ENCODE data around the gene HMCN1.

The HMCN1 gene

DNA sequence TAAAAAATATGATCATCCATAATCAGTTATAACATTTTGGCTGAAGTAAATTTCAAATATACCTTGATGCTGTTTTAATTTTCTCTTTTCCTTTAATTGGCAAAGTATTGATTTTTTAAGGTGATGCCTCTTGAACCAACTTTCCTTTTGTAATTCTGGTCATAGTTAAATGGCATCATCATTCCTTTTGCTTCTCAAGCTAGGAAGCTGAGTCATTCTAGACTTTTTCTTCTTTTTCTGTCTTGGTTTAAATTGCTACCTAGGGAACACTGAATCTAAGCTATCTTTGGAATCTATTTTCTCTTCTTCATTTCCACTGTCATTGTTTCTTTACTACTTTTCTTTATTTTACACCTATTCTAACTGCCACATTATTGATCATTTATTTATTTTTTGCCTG, 162.7 kb downstream of the HMCN1 start:
- Histone ChIP-seq H3K36me3 (ENCODE audit: insufficient read depth, low read length) (no peaks in the 10 kb centered on the region), H3K9me3 (ENCODE audit: control insufficient read depth, insufficient read depth, low read length) (no peaks in the 10 kb centered on the region; the same call in 1 of the 2 replicates), H3K9ac (ENCODE audit: low read depth, low read length) (no peak overlapping the region), H3K4me1 (ENCODE audit: insufficient read depth, low read length) (peaks cover 12% of the 10 kb centered on the region; the same call in 1 of the 2 replicates)

DNA sequence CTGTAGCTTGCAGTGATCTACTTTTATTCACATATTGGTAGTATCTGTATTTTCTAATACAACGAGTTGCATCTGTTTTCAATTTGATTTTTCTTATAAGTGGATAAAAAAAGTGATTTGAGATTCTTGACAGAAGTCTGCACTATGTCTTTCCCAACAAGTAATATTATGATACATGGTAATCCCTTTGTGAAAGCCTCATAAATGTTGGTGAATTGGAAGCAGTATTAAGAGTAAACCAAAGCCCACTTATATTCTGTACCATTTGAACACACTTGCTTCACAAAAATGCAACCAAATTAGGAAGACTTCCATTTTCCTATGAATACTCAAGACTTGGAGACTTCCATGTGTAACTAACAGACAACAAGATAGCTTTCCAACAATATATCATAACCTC, 172.0 kb downstream of the HMCN1 start:
- H3K36me3 ChIP-seq (ENCODE audit: insufficient read depth, low read length), result no peaks in the 10 kb centered on the region
- H3K9ac ChIP-seq (ENCODE audit: low read depth, low read length), result no peak overlapping the region
- H3K9me3 ChIP-seq (ENCODE audit: control insufficient read depth, insufficient read depth, low read length), result no peaks in the 10 kb centered on the region
- H3K4me1 ChIP-seq (ENCODE audit: insufficient read depth, low read length), result no peaks in the 10 kb centered on the region; the same call in 1 of the 2 replicates

DNA sequence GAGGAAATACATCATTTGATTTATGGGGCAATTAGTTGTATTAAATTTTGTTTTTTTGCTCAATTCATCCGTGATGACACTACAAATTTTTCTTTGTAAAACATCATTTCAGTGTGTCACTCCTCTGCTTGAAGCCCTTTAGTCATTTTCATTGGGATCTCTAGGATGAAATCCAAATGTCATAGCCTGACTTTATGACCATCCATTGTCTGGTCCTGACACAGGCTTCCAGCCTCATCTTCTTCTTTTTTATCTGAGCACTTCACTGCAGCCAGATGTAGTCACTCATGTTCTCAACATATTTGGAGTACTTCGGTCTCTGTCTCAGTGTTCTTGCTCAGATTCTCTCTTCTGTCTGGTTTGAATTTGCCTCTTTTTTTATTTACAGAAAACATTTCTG, 173.1 kb downstream of the HMCN1 start:
- no peaks in the 10 kb centered on the region for H3K9me3 ChIP-seq (ENCODE audit: control insufficient read depth, insufficient read depth, low read length)
- H3K36me3 ChIP-seq (ENCODE audit: insufficient read depth, low read length), result no peaks in the 10 kb centered on the region
- peaks cover 8% of the 10 kb centered on the region for H3K4me1 ChIP-seq (ENCODE audit: insufficient read depth, low read length)
- H3K9ac ChIP-seq (ENCODE audit: low read depth, low read length), result no peak overlapping the region

DNA sequence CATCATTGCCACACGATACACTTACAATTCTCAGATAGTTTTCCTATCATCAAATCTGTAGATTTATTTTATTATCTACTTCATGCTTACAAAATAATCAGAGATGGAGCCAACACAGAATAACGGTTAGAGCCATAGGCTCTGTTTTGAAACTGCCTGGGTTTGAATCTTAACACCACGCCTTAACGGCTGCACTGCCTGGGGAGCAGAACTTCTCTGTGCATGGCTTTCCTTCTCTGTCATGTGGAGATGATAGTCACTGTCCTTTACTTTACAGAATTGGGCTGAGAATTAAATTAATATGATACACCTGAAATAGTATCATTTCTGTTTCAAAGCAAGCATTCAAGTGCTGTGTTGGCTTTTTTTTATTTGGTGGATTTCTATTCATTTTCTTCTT, 177.8 kb downstream of the HMCN1 start:
- no peak overlapping the region for H3K9ac ChIP-seq (ENCODE audit: low read depth, low read length)
- no peaks in the 10 kb centered on the region for H3K9me3 ChIP-seq (ENCODE audit: control insufficient read depth, insufficient read depth, low read length)
- H3K4me1 ChIP-seq (ENCODE audit: insufficient read depth, low read length), result peaks cover 24% of the 10 kb centered on the region

DNA sequence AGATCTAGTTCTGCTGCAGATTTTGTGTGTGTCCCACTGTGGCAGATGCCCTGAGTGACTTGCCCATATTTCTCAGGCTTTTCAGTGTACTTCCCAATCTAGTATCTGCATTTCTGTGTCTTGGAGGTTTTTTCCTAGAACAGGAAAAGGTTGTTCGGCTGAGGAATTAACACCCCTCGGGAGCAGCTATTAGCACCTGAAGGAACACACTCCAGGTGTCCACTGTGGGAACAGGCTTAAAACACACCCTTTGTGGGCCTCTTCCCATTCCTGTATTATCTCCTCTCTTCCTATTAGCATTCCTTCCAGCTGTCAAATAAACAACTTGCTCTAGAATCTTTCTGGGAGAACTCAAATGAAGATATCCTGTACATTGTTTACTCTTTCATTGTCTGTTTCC, 178.3 kb downstream of the HMCN1 start:
- Histone ChIP-seq H3K36me3 (ENCODE audit: insufficient read depth, low read length) (no peaks in the 10 kb centered on the region), H3K4me1 (ENCODE audit: insufficient read depth, low read length) (peaks cover 24% of the 10 kb centered on the region), H3K9me3 (ENCODE audit: control insufficient read depth, insufficient read depth, low read length) (no peaks in the 10 kb centered on the region), H3K9ac (ENCODE audit: low read depth, low read length) (no peak overlapping the region)

More for the DNA sequence above, 177.8 kb downstream of the HMCN1 start:
- no peaks in the 10 kb centered on the region for H3K36me3 ChIP-seq (ENCODE audit: insufficient read depth, low read length)

DNA sequence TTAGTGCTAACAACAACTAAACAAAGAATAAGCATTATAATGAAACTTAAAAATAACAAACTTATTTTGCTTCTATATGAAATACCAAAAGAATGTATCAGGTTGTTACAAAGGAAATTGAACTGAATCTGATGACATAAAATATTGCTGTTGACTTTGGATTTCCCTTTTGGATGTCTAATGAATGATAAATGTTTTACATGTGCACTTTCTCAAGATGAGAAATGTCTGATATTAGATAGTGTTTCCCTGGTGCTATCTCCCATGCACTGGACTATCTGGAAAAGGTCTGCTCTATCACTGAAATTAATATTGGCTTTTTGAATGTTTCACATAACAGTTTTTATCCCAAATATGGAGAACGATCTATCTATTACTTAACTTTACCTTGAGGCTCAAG, 179.9 kb downstream of the HMCN1 start:
- Histone ChIP-seq H3K36me3 (ENCODE audit: insufficient read depth, low read length) (no peaks in the 10 kb centered on the region), H3K9me3 (ENCODE audit: control insufficient read depth, insufficient read depth, low read length) (no peaks in the 10 kb centered on the region), H3K4me1 (ENCODE audit: insufficient read depth, low read length) (peaks cover 24% of the 10 kb centered on the region), H3K9ac (ENCODE audit: low read depth, low read length) (no peak overlapping the region)

DNA sequence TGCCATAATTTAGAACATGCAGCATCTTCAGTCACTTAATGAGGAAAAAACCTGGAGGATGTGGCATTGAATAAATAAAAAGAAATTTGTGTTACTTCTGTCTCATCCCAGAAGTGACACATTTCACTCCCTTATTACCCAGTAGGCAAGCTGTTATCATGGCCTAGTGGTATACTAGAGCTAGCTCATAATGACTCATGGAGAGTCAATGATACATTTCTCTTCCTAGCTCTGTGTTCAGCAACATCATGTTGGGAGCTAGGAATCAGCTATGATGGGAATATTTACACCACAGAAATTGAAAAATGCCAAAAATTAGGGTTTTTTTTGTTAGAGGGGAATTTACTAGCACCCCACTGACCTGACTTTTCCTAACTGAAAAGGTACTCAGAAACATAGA, 182.7 kb downstream of the HMCN1 start:
- H3K4me1 ChIP-seq (ENCODE audit: insufficient read depth, low read length), result peaks cover 20% of the 10 kb centered on the region
- no peaks in the 10 kb centered on the region for H3K9me3 ChIP-seq (ENCODE audit: control insufficient read depth, insufficient read depth, low read length)
- no peak overlapping the region for H3K9ac ChIP-seq (ENCODE audit: low read depth, low read length)
- no peaks in the 10 kb centered on the region for H3K36me3 ChIP-seq (ENCODE audit: insufficient read depth, low read length)

DNA sequence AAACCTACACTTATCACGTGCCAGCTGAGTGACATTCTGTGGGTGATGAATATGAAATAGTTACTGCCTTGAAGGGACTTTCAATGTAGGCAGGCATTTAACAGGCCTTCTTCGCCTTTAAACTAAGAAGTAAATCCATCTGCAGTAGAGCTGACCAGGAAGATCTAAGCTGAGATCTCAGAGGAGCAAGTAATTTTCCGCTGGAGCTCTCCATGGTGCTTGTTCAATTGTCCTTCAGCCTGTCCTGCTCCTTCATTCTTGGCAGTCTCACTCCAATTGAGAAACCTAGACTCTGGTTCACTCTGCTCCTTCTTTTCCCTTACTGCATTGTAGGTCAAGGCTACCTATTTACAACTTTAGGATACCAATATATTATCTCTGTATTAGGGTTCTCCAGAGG, 183.5 kb downstream of the HMCN1 start:
- H3K4me1 ChIP-seq (ENCODE audit: insufficient read depth, low read length), result peaks cover 12% of the 10 kb centered on the region
- no peaks in the 10 kb centered on the region for H3K36me3 ChIP-seq (ENCODE audit: insufficient read depth, low read length)
- H3K9me3 ChIP-seq (ENCODE audit: control insufficient read depth, insufficient read depth, low read length), result no peaks in the 10 kb centered on the region
- no peak overlapping the region for H3K9ac ChIP-seq (ENCODE audit: low read depth, low read length)

DNA sequence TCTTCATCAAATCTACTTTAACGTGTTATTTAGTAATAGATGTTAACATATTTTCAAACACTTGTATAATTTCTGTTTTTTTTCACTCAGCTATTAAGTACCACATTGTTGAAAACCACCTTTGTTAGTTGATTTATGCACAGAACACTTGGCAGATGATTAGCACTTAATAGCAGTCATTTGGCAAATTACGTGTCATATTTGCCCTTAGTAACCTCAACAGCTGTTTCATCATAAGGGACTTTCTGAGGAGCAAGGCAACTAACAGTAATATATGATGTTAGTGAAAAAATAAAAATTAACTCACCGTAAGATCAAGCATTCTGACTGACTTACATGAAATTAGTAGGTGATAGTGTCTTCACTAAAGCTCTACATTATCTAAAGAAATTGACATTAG, 186.4 kb downstream of the HMCN1 start:
- H3K4me1 ChIP-seq (ENCODE audit: insufficient read depth, low read length), result no peaks in the 10 kb centered on the region
- no peaks in the 10 kb centered on the region for H3K9me3 ChIP-seq (ENCODE audit: control insufficient read depth, insufficient read depth, low read length)
- no peaks in the 10 kb centered on the region for H3K36me3 ChIP-seq (ENCODE audit: insufficient read depth, low read length)
- no peak overlapping the region for H3K9ac ChIP-seq (ENCODE audit: low read depth, low read length)

DNA sequence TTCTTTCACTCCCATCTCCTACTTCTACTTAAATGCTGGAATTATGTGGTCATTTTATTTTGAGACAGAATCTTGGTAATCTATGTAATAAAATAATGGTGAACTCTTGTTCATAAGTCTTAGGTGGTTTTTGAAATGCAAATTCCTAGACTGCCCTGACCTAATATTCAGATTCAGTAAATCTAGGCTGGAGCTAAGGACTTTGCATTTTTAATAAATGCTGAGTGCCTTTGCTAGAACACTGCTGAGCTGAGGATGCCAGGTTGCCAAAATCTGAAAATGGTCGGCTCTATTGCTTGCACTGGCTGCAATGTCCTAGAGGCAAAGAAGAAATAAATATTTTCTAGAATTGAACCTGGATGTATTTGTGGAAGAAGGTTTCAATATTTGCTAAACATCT, 187.4 kb downstream of the HMCN1 start:
- H3K9me3 ChIP-seq (ENCODE audit: control insufficient read depth, insufficient read depth, low read length), result no peaks in the 10 kb centered on the region
- no peak overlapping the region for H3K9ac ChIP-seq (ENCODE audit: low read depth, low read length)
- no peaks in the 10 kb centered on the region for H3K4me1 ChIP-seq (ENCODE audit: insufficient read depth, low read length)
- no peaks in the 10 kb centered on the region for H3K36me3 ChIP-seq (ENCODE audit: insufficient read depth, low read length)

DNA sequence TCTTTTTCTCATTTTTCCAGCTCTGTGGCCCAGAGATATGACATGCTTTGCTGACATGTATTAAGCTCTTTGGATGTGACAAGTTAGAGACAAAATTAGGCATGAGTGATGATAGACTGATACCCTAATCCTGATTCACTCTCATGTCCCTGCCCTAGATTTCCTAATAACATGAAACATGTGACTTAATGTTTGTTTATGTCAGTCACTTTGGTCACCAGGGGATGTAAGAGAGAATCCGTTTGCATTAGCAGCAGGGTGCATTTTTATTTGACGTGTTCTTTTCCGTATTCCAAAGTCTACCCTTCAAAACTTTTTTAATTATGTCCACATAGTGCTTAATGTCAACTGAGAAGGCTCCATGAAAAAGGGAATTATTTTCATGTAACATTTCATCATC, 192.4 kb downstream of the HMCN1 start:
- Histone ChIP-seq H3K36me3 (ENCODE audit: insufficient read depth, low read length) (no peaks in the 10 kb centered on the region), H3K4me1 (ENCODE audit: insufficient read depth, low read length) (no peaks in the 10 kb centered on the region; the same call in 1 of the 2 replicates), H3K9me3 (ENCODE audit: control insufficient read depth, insufficient read depth, low read length) (no peaks in the 10 kb centered on the region), H3K9ac (ENCODE audit: low read depth, low read length) (no peak overlapping the region)

DNA sequence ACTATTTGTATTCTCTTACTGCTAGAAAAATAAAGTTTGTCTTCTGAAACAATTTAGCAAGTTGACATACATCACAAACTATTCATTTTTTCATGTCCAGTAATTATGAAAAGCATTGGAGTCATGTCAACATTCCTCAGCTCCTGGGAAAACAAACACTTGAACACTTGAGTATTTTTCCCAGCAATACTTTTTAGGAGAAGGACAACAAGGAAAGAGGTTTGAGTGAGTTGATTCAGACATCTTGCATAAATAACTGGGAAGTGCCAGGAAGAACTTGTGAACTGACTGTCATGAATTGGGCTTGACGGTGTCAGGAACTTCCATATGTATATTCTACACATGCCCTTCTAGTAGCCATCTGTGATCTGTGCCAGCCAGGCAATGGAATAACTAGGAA, 195.6 kb downstream of the HMCN1 start:
- no peaks in the 10 kb centered on the region for H3K9me3 ChIP-seq (ENCODE audit: control insufficient read depth, insufficient read depth, low read length)
- no peaks in the 10 kb centered on the region; the same call in 1 of the 2 replicates for H3K4me1 ChIP-seq (ENCODE audit: insufficient read depth, low read length)
- H3K36me3 ChIP-seq (ENCODE audit: insufficient read depth, low read length), result no peaks in the 10 kb centered on the region
- no peak overlapping the region for H3K9ac ChIP-seq (ENCODE audit: low read depth, low read length)

DNA sequence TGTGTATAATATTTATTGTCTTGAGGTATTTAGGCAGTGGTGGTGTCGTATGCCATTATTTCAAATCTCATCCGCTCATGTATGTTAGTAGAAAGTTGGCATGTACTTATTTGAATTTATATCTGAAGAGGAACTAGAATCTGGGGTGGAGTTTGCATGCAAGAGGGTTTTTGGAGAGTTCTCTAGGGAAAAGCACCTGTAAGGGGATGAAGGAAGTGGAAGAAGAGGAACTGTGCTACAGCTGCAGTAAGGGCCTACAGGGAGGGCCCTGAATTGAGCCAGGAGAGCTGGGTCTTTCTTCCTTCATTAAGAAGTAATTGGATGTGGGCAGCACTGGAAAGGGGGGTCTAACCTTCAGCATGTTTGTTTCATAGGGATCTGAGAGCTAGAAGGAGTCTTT, 197.2 kb downstream of the HMCN1 start:
- Histone ChIP-seq H3K4me1 (ENCODE audit: insufficient read depth, low read length) (no peaks in the 10 kb centered on the region; the same call in 1 of the 2 replicates), H3K36me3 (ENCODE audit: insufficient read depth, low read length) (no peaks in the 10 kb centered on the region), H3K9ac (ENCODE audit: low read depth, low read length) (no peak overlapping the region), H3K9me3 (ENCODE audit: control insufficient read depth, insufficient read depth, low read length) (no peaks in the 10 kb centered on the region)

DNA sequence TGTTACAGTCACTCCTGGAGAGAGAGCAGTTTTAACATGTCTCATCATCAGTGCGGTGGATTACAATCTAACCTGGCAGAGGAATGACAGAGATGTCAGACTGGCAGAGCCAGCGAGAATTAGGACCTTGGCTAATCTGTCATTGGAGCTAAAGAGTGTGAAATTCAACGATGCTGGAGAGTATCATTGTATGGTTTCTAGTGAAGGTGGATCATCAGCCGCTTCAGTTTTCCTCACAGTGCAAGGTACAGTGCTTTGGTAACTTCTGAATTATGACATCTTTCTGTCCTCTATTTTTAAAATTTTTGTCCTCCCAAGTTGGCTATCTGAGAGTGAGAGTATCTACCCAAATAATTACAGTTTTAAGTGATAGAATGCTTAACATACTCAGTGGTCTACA, 199.4 kb downstream of the HMCN1 start:
- no peak overlapping the region for H3K9ac ChIP-seq (ENCODE audit: low read depth, low read length)
- H3K36me3 ChIP-seq (ENCODE audit: insufficient read depth, low read length), result no peaks in the 10 kb centered on the region; the same call in 1 of the 2 replicates
- H3K9me3 ChIP-seq (ENCODE audit: control insufficient read depth, insufficient read depth, low read length), result peaks cover 6% of the 10 kb centered on the region; the same call in 1 of the 2 replicates
- no peaks in the 10 kb centered on the region for H3K4me1 ChIP-seq (ENCODE audit: insufficient read depth, low read length)

DNA sequence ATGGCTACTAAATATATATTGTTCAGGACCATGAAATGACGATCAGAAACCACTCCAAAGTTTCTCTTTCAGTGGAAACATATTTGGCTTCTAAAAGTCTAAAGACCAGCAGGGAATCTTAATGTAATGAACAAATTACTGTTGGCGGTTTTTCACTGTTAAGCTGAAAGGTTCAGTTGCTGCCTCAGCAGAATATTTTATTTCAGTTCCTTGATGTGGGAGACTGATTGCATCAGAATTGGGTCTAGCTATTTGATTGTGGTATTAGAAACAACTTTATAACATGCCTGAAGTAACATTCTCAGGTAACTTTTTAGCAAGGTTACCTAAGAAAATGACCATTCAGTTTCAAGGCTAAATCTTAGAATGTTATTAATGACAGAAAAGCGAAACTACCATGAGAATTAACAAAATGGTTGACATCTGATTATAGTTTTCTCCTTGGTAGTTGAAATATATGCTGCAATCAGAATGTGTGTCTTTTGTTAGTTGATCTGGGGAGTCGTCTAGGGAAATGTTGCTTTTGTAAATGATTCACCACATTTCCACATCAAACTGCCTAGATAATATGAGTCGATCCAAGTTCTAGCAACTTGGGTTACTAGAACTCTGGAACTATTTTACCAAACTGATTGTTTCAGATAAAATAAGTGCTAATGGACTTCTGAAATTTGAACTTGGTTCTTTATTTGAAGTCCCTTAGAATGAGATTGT, 200.4 kb downstream of the HMCN1 start:
- no peak overlapping the region for H3K9ac ChIP-seq (ENCODE audit: low read depth, low read length)
- peaks cover 7% of the 10 kb centered on the region for H3K4me1 ChIP-seq (ENCODE audit: insufficient read depth, low read length)
- peaks cover 7% of the 10 kb centered on the region; the same call in 1 of the 2 replicates for H3K9me3 ChIP-seq (ENCODE audit: control insufficient read depth, insufficient read depth, low read length)
- H3K36me3 ChIP-seq (ENCODE audit: insufficient read depth, low read length), result no peaks in the 10 kb centered on the region; the same call in 1 of the 2 replicates

Data from ES-I3 (cell line).